Stimulated activated CD4-positive, alpha-beta T cell treated with anti-CD3 and anti-CD28 coated beads, Interleukin-15, amount 100 ng/mL, for 48 hours (primary cell): ENCODE results near the gene AGXT2.
"Not testable (repeated sequence)": the region's sequence is repeated elsewhere in the genome, so short reads cannot be mapped to it uniquely, and the experiment has no call there.

Experiments
- DNase-seq, 2 donors: peaks; one replicate each; pipeline ENCODE4 v3.0.0-alpha.2; 2020; ENCODE audit warnings: low read depth in 2 of 2

The AGXT2 gene

GRCh38 chr5:35056686-35057085, 8.9 kb upstream of the AGXT2 start:
- DNase-seq: no peak

GRCh38 chr5:35052838-35053237, 5.1 kb upstream of the AGXT2 start:
- no peak for DNase-seq

GRCh38 chr5:35050541-35051126, 2.9 kb upstream of the AGXT2 start:
- DNase-seq: no peak

DNA sequence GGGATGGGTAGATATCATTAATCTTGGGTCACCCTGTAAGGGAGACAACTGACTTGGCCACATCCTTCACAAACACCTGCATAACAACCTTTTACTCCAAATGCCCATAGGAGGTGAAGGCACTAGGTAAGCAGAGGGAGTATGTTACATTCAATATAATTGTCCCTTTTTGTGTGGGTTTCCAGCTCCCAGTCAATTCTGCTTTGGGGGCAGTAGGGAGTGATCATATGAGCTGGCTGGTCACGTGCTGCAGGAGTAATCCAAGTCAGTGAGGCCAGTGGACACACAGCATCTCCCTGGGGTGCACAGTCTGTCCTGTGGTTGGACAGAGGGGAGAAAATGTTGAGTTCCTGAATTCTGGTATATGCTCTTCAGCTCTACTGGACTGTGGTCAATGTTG, 1.2 kb upstream of the AGXT2 start:
- DNase-seq: no peak

- no peak for DNase-seq
These were observed 975 bp downstream of the AGXT2 start for GRCh38 chr5:35046774-35047173.

DNA sequence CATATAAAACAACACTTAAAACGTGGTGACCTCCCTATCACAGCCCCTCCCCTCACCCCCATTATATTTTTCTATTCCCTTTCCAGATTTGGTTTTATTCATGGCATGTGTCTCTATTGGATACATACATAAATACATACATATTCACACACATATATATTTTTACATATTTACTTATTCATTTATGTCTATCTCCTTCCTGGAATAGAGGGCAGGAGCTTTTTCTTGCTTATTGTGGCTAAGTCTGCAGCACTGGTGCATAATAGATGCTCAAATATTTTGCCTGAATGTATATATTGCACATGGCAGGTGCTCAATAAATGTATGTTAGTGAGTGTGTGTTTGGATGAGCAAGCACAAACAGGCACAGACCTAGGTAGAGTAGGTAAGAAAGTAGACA, 2.5 kb downstream of the AGXT2 start:
- DNase-seq: no peak

GRCh38 chr5:35044649-35045048, 3.1 kb downstream of the AGXT2 start:
- no peak for DNase-seq

DNA sequence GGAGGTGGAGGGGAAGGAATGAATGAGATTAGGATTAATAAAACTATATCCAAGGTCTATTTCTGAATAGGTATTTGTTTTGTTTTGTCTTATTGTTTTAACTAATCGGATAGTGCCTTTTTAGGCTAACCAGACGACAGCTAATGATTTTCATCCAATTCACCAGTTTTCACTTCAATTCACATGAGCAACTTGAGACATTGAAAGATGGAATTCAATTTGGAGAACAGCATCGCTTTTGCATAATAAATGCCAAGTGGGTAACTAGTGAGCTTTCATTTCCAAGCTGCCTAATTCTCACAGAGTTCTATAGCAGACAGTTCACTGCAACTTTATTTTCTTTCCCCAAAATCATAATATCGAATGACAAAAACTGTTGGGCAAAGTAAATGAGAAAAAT, 5.0 kb downstream of the AGXT2 start:
- no peak for DNase-seq

- DNase-seq: no peak
These were observed 6.5 kb downstream of the AGXT2 start for GRCh38 chr5:35041261-35041660.

DNA sequence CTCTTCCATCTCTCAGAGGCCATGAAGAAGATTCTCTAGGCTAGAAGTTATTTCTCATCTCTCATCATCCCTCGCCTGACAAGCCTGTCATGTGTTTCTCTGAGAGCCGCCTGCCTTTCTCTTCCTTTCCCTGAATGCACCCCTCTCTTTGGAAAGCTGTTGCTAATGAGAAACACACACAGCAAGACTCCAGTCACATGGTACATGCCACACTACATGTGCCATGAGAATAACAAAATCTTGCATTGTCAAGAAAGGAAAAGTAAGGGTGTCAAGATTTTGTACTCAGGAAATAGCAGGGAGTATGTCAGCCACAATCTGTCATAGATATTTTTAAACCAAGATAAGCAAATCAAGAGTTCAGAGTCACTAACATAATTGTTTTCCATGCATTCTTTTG, 8.9 kb downstream of the AGXT2 start:
- no peak for DNase-seq

DNA sequence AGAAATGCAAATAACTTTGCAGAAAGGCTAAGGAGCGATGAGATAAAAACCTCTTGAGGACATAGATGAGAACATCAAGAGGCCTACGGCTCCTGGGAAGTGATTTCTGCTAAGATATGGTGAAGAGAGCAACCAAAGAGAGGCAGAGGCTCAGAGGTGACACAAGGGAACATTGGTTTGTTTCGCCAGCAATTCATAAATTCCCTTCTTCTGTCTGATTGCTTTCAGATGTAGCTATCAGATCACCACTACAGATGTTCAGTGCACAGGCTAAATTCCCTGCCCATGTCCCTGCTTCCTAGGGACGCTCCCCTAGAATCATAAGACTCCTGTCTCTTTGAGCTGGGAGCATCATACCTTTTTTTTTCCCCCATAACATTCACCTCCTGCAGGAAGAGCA, 11.2 kb downstream of the AGXT2 start:
- DNase-seq: no peak

GRCh38 chr5:35035929-35036328, 11.8 kb downstream of the AGXT2 start:
- not testable (repeated sequence) for DNase-seq

- no peak for DNase-seq
These were observed 12.5 kb downstream of the AGXT2 start for GRCh38 chr5:35035271-35035670.

- DNase-seq: no peak
These were observed 15.4 kb downstream of the AGXT2 start for GRCh38 chr5:35032356-35032755.

DNA sequence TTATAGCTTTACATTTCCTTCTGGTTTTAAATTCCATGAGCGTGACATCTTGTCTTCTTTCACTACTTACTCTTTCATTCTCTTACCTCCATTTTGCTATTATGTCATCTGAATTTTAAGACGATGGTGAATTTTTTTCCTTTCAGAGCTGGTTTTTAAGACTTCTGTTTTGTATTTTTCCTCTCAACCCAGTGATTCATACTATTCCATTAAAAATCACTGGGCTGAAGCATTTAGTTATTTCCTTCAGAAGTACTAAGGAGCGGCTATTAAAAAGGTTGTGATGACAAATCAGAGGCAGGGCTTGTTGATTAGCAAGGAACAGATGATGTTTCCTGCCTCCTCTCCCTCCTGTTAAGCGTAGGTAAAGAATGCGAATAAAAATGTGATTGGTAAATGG, 16.5 kb downstream of the AGXT2 start:
- DNase-seq: no peak

DNA sequence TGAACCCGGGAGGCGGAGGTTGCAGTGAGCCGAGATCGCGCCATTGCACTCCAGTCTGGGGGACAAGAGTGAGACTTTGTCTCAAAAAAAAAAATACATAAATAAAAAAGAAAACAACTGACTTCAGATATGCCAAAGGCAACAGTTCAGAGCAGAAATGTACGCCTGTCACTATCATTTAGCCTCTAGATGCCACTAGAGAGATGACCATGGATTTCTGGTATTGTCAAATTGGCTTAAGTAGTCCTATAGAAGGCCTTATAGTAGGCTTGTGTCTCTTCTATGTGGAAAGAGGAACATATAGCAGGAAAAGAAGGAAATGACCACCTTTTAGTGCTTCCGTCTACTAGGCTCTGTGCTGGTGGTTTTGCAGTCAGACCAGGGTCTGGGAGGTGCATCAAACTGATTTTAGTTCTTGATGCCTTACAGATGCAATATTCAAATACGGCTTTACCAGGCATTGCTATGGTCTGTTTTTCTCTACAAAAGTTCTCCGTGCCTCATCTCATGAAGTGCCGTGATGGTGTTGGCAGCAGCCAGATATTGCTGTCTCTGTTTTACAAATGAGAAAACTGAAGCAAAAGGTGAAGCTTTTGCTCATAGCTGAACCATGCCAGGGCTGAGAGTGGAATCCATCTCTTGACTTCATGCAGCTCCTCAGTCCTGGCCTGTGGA, 17.2 kb downstream of the AGXT2 start:
- no peak for DNase-seq

DNA sequence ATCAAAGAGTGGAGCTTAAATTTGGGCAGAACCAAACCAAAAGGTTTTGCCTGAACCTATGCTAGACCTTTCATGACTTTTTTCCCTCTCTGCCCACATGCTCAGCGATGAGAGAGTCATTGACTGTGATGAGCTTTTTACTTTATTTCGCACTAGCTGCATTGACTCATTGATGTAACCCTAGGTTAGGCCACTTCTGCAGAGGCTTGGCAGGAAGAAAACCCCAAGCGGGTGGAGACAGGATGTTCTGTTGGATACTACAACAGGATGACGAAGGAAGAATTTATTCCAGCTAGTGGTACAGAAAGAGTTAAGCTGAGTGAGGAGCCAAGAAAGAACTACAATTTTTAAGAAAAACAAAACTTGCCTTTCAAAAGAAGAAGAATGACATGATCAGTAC, 18.4 kb downstream of the AGXT2 start:
- no peak for DNase-seq

DNA sequence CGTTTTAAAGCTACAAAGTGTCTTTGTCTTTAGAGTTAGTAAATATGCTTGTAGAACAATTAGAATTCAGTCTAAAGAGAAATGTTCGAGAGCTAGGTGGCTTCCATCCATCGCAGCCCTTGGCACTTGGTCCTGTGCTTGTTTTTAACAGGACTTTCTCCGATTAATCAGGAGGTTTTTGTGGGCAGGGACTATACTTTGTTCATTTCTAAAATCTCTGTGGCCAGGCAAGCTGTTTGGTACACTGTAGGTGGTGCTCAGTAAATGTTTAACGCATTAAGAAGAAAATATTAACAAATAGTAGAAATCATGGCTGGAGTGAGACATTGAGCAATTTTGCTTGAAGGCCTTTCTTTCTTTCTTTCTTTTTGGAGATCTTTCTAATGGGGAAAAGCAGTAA, 20.8 kb downstream of the AGXT2 start:
- DNase-seq: no peak

DNA sequence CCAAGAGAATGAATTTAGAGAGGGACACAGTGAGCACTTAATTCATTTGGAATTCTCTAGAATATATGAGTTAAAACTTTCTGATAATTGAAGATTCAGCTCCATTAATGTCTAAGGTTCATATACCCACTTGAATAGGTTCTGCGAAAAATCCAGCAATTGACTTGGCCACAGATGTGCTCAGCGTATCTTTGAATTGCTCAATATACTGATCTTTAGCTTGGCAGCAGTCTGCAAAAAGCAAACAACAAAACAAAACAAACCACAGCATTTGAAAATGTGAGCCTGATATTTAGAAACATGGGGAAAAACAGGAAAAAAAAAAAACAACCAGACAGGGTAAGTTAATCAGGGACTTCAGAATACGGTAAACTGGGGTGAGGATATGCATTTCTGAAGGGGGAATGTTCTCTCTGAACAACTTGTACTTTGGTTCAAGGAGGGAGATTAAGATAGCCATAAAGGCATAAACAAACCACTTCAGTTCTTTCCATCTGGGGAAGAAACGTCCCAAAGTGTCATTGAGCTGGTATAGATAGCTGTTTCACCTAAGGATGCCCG, 21.4 kb downstream of the AGXT2 start:
- no peak for DNase-seq

- no peak for DNase-seq
These were observed 22.7 kb downstream of the AGXT2 start for GRCh38 chr5:35024911-35025510.

GRCh38 chr5:35023391-35024178, 24.2 kb downstream of the AGXT2 start:
- no peak for DNase-seq
